Memory B cell (primary cell): Measurements from ENCODE around the gene SPATA1.

ENCODE experiments used
- ATAC-seq: fragments of 150-1000 bp; cut with Tn5 transposase; 2 replicates; pipeline ENCODE4 v1.10.0; 2021; ENCODE audit warnings: low read depth, mild to moderate bottlenecking, moderate library complexity
- DNase-seq, 2 donors: peaks; one replicate each; pipeline ENCODE4 v3.0.0; 2022; ENCODE audit warnings: low spot score in 2 of 2
- H3K27ac Mint-ChIP-seq: one replicate; pipeline ENCODE4 v1.8.0; 2022; ENCODE audit warnings: mild to moderate bottlenecking, moderate library complexity, mixed read lengths
- H3K27me3 Mint-ChIP-seq: one replicate; pipeline ENCODE4 v1.8.0; 2022; ENCODE audit warnings: mixed read lengths
- H3K36me3 Mint-ChIP-seq: one replicate; pipeline ENCODE4 v1.8.0; 2022; ENCODE audit warnings: mild to moderate bottlenecking, mixed read lengths
- H3K4me1 Mint-ChIP-seq: one replicate; pipeline ENCODE4 v1.8.0; 2022; ENCODE audit warnings: mixed read lengths
- H3K4me3 Mint-ChIP-seq: one replicate; pipeline ENCODE4 v1.8.0; 2022; ENCODE audit warnings: mild to moderate bottlenecking, moderate library complexity, mixed read lengths
- H3K9me3 Mint-ChIP-seq: one replicate; pipeline ENCODE4 v1.8.0; 2022; ENCODE audit warnings: mixed read lengths

SPATA1 gene, protein sequence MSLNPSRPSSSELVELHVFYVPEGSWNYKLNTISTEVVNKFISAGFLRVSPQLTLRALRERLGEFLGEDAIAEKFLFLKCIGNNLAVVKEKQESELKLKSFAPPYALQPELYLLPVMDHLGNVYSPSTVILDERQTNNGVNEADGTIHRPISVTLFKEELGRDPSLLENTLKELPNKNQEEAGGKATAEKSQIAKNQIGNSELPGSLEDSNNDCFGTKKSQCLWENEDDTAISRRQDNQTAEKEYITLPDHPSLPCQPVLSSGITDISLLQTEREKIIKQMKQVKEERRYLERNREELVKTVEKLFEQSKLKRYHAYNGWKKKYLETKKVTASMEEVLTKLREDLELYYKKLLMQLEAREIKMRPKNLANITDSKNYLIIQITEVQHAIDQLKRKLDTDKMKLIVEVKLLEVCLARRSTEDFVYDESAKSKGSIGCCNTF

GRCh38 chr1:84506002-84506728 is at the start of gene SPATA1, which contains the start of gene GNG5:
SPATA1 (plus strand) TSS chr1:84506386; CDS start chr1:84516360, 9,974 bp downstream.
GNG5 (minus strand) TSS chr1:84506581; CDS start chr1:84506091, 490 bp downstream.
- Mint-ChIP-seq H3K27ac (peak within 1 kb of the TSS; percentile 94), H3K9me3 (no peaks in the 10 kb centered on the region), H3K36me3 (peaks cover 1% of the 10 kb centered on the region), H3K27me3 (no peaks in the 10 kb centered on the region), H3K4me3 (peak within 1 kb of the TSS; percentile 90), H3K4me1 (peaks cover 22% of the 10 kb centered on the region)
- ATAC-seq (peak; percentile 91), DNase-seq (peak; percentile 93)

- H3K27ac Mint-ChIP-seq: no peak overlapping the region
- H3K4me3 Mint-ChIP-seq: no peak overlapping the region
- H3K27me3 Mint-ChIP-seq: peaks cover 16% of the 10 kb centered on the region
- ATAC-seq (no peak), DNase-seq (no peak)
- H3K9me3 Mint-ChIP-seq: peaks cover 1% of the 10 kb centered on the region
- no peaks in the 10 kb centered on the region for H3K4me1 Mint-ChIP-seq
- H3K36me3 Mint-ChIP-seq: peaks cover 3% of the 10 kb centered on the region
These were observed 44.1 kb upstream of the SPATA1 start for GRCh38 chr1:84462118-84462517.

GRCh38 chr1:84467298-84467697 is 38.9 kb upstream of the SPATA1 start:
- Mint-ChIP-seq H3K9me3 (peaks cover 1% of the 10 kb centered on the region), H3K36me3 (peaks cover 3% of the 10 kb centered on the region), H3K27me3 (peaks cover 21% of the 10 kb centered on the region), H3K4me1 (no peaks in the 10 kb centered on the region), H3K27ac (no peak overlapping the region), H3K4me3 (no peak overlapping the region)
- ATAC-seq (no peak), DNase-seq (no peak)

DNA sequence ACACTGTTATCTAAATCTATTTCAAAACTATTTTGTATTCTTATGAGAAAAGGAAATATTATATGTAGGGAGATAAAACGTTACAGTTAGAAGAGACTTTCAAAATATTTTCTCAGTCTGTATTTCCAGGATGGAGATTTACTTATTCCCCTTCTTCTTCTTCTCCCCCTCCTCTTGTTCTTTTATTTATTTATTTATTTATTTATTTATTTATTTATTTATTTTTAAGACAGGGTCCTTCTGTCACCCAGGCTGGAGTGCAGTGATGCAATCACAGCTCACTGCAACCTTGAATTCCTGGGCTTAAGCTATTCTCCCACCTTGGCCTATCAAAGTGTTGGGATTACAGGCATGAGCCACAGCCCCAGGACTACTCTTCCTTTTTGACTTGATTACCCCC is 30.0 kb upstream of the SPATA1 start:
- DNase-seq (no peak), ATAC-seq (no peak)
- peaks cover 15% of the 10 kb centered on the region for H3K36me3 Mint-ChIP-seq
- H3K9me3 Mint-ChIP-seq: peaks cover 8% of the 10 kb centered on the region
- peaks cover 11% of the 10 kb centered on the region for H3K4me1 Mint-ChIP-seq
- H3K27ac Mint-ChIP-seq: no peak overlapping the region
- peaks cover 21% of the 10 kb centered on the region for H3K27me3 Mint-ChIP-seq
- H3K4me3 Mint-ChIP-seq: no peak overlapping the region

DNA sequence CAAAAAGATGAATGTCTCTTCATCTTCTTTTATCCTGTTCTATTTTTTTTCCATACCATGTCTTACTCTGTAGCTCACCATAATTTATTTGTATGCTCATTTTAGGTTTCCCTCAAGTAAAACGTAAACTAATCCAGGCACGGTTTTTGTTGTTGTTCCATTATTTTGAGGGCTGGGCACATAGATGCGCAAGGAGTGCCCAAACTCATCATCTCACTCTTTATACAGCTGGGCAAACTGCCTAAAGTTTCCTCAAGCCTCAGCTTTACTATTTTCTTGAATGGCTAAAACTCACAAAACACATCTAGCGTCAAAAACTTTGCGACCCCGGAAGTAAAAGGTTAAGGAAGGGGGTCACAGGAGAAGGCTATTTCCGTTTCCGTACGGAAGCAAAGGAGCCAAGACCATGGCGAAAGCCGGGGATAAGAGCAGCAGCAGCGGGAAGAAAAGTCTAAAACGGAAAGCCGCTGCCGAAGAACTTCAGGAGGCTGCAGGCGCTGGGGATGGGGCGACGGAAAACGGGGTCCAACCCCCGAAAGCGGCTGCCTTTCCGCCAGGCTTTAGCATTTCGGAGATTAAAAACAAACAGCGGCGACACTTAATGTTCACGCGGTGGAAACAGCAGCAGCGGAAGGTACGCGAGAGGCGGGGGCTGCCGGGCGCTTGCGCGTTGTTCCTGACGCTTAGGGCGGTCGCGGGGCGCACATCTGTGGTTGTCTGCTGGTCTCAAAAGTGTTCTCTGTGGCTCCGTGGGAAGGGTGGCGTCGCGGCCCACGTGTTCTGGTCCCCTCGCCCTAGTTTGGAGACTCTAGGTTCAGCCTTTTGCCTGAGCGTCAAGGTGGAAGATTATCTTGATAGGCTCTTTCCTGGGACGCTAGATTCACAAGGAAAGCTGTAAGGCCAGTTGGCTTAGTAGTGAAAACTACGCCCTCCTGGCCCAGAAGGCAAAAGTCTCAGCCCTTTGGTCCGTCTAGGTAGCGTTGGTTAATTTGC is 27.0 kb upstream of the SPATA1 start, which contains the start of gene RPF1:
Gene RPF1, plus strand, starts transcription at position 391 of the 993 bp plus-strand sequence. Its CDS starts 16 bp downstream, at position 407.
- peaks cover 13% of the 10 kb centered on the region for H3K27me3 Mint-ChIP-seq
- peak within 1 kb of the TSS; percentile 93 for H3K27ac Mint-ChIP-seq
- H3K4me1 Mint-ChIP-seq: peaks cover 21% of the 10 kb centered on the region
- H3K4me3 Mint-ChIP-seq: peak within 1 kb of the TSS; percentile 96
- H3K9me3 Mint-ChIP-seq: peaks cover 8% of the 10 kb centered on the region
- peaks cover 22% of the 10 kb centered on the region for H3K36me3 Mint-ChIP-seq
- peak; percentile 63 to 65 for DNase-seq
- peak; percentile 93 for ATAC-seq

GRCh38 chr1:84479998-84480397 is 26.2 kb upstream of the SPATA1 start:
- Mint-ChIP-seq H3K36me3 (peaks cover 24% of the 10 kb centered on the region), H3K4me1 (peaks cover 21% of the 10 kb centered on the region), H3K4me3 (peak overlapping the region; percentile 96), H3K27ac (peak overlapping the region; percentile 93), H3K9me3 (peaks cover 8% of the 10 kb centered on the region), H3K27me3 (peaks cover 9% of the 10 kb centered on the region)
- ATAC-seq (no peak), DNase-seq (no peak)

- DNase-seq (no peak), ATAC-seq (no peak)
- H3K27ac Mint-ChIP-seq: no peak overlapping the region
- H3K4me1 Mint-ChIP-seq: peaks cover 22% of the 10 kb centered on the region
- peaks cover 8% of the 10 kb centered on the region for H3K9me3 Mint-ChIP-seq
- H3K36me3 Mint-ChIP-seq: peaks cover 26% of the 10 kb centered on the region
- H3K27me3 Mint-ChIP-seq: peaks cover 9% of the 10 kb centered on the region
- H3K4me3 Mint-ChIP-seq: no peak overlapping the region
These were observed 25.5 kb upstream of the SPATA1 start for GRCh38 chr1:84480650-84481049.

DNA sequence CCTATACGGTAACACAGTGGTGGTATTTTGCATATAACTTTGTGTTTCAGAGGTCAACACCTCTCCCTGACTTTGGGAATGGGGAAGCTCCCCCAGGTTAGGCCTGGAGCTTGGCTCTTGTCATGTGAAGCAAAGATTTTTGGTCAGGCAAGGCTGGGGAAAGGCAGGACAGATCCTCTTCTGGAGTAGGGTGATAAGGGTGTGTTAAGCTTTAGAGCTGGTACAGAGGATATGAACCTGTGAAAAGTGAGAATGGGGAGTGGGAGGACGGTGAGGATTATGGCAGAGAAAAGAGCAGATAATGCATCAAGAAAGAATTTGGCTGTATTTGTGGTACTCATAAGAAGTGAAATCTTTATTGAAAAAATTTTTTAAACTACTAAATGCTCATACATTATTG is 24.9 kb upstream of the SPATA1 start:
- Mint-ChIP-seq H3K27me3 (peaks cover 9% of the 10 kb centered on the region), H3K4me3 (peak overlapping the region; percentile 5), H3K9me3 (peaks cover 8% of the 10 kb centered on the region), H3K27ac (no peak overlapping the region), H3K4me1 (peaks cover 26% of the 10 kb centered on the region), H3K36me3 (peaks cover 32% of the 10 kb centered on the region)
- no peak for ATAC-seq
- no peak for DNase-seq

DNA sequence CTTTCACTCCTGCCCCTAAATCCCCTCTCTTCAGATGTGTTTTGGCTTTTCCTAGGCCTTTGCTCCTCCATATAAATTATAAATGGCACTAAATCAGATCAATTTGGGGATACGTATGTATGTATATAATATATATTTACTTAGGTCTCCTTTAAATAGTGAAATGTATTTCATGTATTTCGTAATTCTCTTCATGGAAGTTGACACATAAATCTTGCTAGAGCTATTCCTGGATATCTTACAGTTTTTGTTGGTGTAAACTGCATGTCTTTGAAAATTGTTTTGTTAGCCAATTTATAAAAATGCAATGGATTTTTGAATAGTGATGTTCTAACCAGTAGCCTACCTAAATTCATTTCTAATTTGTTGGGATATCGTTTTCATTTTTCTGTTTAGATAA is 18.1 kb upstream of the SPATA1 start:
- ATAC-seq (no peak), DNase-seq (no peak)
- Mint-ChIP-seq H3K4me1 (peaks cover 13% of the 10 kb centered on the region), H3K27ac (no peak overlapping the region), H3K9me3 (no peaks in the 10 kb centered on the region), H3K27me3 (no peaks in the 10 kb centered on the region), H3K36me3 (peaks cover 37% of the 10 kb centered on the region), H3K4me3 (no peak overlapping the region)

GRCh38 chr1:84489766-84490165 is 16.4 kb upstream of the SPATA1 start:
- no peak overlapping the region for H3K4me3 Mint-ChIP-seq
- no peaks in the 10 kb centered on the region for H3K27me3 Mint-ChIP-seq
- no peak for DNase-seq
- peaks cover 42% of the 10 kb centered on the region for H3K36me3 Mint-ChIP-seq
- no peaks in the 10 kb centered on the region for H3K9me3 Mint-ChIP-seq
- no peak for ATAC-seq
- H3K4me1 Mint-ChIP-seq: peaks cover 12% of the 10 kb centered on the region
- H3K27ac Mint-ChIP-seq: peak overlapping the region; percentile 19

DNA sequence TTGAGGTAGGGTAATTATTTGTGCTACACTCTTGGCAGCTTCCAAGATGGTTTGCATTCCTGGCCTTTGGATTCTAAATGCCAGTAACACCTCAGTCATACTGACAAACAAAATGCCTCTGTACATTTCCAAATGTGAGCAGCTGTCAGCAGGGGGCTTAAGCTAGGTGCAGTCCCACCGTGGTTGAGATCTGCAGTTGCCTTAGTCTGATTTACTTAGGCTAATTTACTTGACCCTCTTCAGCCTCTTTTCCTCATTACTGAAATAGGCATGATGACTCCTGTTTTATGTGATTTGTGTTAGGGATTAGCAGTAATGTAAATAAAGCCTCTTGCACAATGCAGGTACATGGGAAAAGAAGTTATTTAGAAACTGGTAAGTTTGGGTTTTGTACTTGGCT is 13.5 kb upstream of the SPATA1 start:
- Mint-ChIP-seq H3K4me1 (peaks cover 3% of the 10 kb centered on the region), H3K27me3 (no peaks in the 10 kb centered on the region), H3K4me3 (no peak overlapping the region), H3K9me3 (no peaks in the 10 kb centered on the region), H3K36me3 (peaks cover 32% of the 10 kb centered on the region), H3K27ac (no peak overlapping the region)
- DNase-seq (no peak), ATAC-seq (no peak)

DNA sequence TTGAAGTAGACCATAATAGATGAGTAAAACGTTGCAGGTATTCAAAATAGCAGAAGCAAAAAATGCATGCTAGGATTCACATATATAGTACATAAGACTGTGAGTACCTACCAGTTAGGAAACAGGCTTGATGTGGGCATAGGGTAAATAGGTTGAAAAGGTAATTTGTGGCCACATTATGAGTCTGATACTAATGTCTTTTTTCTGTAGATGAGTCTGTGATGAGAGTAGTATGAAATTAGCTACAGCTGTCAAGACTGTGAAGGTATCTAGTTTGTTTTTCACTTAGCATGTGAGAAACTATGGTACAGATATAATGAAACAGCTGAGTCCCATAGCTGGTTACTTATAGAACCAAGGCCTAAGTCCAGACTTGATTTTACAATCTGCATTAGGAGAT is 12.4 kb upstream of the SPATA1 start:
- H3K4me3 Mint-ChIP-seq: no peak overlapping the region
- H3K36me3 Mint-ChIP-seq: peaks cover 29% of the 10 kb centered on the region
- H3K27ac Mint-ChIP-seq: peak overlapping the region; percentile 67
- no peaks in the 10 kb centered on the region for H3K9me3 Mint-ChIP-seq
- peaks cover 5% of the 10 kb centered on the region for H3K4me1 Mint-ChIP-seq
- ATAC-seq (no peak), DNase-seq (no peak)
- H3K27me3 Mint-ChIP-seq: no peaks in the 10 kb centered on the region

DNA sequence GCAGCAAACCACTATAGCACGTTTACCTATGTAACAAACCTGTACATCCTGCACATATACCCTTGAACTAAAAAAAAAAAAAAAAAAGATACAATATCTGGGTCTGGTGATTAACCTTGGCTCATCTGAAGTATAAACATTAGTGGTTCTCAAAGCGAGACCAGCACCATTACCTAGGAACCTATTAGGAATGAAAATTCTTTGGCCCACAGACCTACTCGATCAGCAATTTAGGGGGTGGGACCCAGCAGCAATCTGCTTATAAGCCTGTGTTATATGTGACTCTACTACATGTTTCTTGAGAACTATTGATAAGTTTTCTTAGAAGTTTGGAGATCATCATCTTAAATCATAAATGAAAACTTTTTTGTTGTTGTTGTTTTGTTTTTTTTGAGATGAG is 9.7 kb upstream of the SPATA1 start:
- ATAC-seq (no peak), DNase-seq (no peak)
- H3K4me3 Mint-ChIP-seq: no peak overlapping the region
- no peaks in the 10 kb centered on the region for H3K27me3 Mint-ChIP-seq
- H3K36me3 Mint-ChIP-seq: peaks cover 19% of the 10 kb centered on the region
- H3K27ac Mint-ChIP-seq: no peak overlapping the region
- H3K9me3 Mint-ChIP-seq: no peaks in the 10 kb centered on the region
- peaks cover 9% of the 10 kb centered on the region for H3K4me1 Mint-ChIP-seq
